ENCODE data around the gene XKR8.

DNA sequence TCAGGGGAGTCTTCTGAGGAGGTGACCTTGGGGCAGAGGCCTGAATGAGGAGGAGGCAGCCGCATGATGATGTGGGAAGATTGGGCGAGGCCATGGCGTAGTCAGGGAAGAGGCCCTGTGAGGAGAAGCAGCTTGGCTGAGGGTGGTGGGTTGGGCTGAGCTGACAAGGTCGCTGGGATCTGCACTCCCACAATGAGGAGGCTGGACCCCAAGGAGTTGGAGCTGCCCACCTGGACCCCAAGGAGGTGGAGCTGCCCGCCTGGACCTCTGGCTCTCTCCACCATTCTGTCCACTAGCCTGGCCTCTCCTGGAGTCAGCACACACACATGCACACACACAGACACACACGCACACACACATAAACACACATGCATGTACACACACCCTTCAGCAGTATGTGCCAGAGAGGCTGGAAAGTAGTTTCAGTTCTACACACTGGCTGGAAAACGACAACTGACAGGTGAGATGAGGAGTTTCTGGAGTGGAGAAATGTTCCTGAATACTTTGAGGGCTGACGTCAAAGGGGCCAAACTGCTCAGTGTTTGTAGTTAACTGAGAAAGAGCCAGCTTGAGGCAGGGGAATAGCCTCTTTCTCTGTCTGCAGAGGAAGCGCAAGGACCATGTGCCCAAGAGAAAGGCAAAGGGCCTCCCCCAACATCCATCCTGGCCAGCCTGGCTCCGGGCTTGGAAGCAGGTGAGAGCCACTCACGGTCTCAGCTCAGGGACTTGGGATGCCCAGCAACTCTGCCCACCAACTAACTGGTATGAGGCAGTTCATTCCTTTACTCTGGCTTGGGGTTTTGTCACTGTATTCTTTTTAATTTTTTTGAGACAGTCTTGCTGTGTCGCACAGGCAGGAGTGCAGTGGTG lies 17.9 kb upstream of the XKR8 start:
- TF ChIP-seq CTCF (IDR thresholded peaks at IDR 0.05) (no peak), POLR2A (IDR thresholded peaks at IDR 0.05; ENCODE audit: low read depth) (no peak), EP300 (IDR thresholded peaks at IDR 0.05) (no peak)
